Stimulated activated CD8-positive, alpha-beta memory T cell treated with anti-CD3 and anti-CD28 coated beads, Interleukin-7, amount 100 ng/mL, for 4 hours (primary cell): ENCODE measurements around the gene FGB.
"Not testable (repeated sequence)": the region's sequence is repeated elsewhere in the genome, so short reads cannot be mapped to it uniquely, and the experiment has no call there.

Source experiments
- DNase-seq, 2 donors: peaks; one replicate each; pipeline ENCODE4 v3.0.0-alpha.2; 2020; ENCODE audit warnings: low read depth in 2 of 2

The FGB gene

DNA sequence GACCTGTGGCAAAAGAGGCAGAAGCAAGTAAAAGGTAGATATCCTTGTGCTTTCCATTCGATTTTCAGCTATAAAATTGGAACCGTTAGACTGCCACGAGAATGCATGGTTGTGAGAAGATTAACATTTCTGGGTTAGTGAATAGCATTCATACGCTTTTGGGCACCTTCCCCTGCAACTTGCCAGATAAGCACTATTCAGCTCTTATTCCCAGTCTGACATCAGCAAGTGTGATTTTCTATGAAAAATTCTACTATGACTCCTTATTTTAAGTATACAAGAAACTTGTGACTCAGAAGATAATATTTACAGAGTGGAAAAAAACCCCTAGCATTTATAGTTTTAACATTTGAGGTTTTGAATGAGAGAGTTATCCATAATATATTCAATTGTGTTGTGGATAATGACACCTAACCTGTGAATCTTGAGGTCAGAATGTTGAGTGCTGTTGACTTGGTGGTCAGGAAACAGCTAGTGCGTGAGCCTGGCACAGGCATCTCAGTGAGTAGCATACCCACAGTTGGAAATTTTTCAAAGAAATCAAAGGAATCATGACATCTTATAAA lies 3.9 kb downstream of the FGB start:
- DNase-seq: no peak

DNA sequence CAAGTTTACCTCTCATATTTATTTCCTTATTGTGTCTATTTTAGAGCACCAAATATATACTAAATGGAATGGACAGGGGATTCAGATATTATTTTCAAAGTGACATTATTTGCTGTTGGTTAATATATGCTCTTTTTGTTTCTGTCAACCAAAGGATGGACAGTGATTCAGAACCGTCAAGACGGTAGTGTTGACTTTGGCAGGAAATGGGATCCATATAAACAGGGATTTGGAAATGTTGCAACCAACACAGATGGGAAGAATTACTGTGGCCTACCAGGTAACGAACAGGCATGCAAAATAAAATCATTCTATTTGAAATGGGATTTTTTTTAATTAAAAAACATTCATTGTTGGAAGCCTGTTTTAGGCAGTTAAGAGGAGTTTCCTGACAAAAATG lies 6.2 kb downstream of the FGB start:
- DNase-seq: no peak

DNA sequence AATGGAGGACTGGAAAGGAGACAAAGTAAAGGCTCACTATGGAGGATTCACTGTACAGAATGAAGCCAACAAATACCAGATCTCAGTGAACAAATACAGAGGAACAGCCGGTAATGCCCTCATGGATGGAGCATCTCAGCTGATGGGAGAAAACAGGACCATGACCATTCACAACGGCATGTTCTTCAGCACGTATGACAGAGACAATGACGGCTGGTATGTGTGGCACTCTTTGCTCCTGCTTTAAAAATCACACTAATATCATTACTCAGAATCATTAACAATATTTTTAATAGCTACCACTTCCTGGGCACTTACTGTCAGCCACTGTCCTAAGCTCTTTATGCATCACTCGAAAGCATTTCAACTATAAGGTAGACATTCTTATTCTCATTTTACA lies 6.8 kb downstream of the FGB start:
- no peak for DNase-seq

DNA sequence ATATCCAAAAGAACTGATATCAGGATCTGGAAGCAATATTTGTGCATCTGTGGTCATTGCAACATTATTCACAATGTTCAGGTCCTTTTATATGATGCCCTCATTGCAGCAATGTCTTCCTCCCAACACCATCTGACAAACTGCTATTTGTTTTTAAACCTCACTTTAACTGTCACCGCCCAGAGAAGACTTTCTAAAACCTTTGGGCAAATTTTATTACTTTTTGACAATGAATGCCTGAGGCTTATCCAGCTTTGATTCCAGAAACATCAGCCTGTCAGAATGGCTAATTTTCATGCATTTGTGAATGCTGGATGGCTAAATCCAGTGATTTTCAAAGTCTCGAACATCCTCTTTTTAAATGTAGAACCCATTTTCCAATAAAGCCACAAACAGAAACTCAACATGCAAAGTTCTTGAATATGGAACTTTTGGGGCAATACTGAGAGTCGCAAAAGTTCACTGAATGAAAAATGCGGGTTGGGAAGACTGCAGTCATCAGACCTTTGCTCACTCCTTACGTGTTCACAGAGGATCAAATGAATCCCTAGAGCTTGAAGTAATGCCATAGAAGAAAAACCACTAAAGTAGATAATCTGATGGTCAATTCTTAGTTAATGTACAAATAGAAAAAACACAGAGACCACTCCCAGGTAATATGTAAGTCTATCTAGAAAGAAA lies 10.5 kb downstream of the FGB start:
- no peak for DNase-seq

DNA sequence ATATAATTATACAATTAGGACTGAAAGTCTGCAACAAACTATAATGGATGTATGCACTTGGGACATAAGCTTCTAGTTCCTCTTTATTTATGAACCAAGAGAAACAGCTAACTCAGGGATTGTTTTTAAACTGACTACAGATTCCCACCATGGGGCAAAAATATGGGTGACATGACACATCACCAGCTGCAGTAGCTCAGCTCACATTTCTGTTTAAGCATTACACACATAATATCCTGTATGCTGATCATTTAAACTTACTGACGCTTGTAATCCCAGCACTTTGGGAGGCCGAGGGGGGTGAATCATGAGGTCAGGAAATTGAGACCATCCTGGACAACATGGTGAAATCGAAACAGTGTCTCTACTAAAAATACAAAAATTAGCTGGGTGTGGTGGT lies 11.5 kb downstream of the FGB start:
- no peak for DNase-seq

DNA sequence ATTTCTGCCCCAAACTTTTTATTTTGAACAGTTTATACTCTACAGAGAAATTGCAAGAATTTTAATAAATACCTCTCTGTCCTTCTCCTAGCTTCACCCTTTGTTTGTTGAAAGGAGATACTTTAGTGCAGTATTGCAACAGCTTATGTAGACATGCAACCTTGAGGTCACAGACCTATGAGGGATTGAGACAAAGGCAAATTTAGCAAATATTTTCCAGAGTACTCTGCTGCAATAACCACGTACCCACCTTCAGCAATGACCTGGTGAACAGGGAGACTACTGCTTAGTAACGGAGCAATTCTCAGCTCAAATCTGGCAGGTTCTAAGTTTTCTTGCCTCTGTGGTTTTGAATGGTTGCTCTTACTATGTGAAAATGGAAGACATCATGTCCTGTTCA lies 14.5 kb downstream of the FGB start:
- no peak for DNase-seq

DNA sequence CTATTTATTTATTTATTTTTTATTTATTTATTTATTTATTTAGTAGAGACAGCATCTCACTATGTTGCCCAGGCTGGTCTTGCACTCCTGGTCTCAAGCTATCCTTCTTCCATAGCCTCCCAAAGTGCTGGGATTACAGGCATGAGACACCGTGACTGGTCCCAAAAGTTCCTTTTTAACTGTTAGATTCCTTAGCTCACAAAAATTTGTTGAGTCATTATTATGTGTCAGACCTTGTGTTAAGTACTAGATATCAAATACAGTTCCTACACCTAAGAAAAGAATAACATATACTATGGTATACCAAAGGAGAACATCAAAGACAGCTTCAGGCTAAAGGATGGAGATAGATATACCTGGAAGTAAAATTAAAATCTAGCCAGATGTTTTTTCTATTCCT lies 16.1 kb downstream of the FGB start:
- no peak for DNase-seq

DNA sequence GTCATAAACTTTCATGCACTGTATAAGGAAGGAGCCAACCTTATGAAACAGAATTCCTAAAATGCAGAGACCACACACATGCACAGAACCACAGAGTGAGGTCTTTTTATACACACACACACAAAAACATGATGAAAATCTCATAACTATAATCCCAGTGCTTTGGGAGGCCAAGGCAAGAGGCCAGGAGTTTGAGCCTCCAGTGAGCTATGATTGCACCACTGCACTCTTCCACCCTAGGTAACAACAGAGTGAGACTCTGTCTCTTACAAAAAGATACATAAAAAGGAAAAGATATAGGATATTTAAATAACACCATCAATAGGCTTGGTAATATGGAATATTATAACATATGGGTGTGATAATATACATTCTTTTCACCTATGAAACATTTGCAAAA lies 17.1 kb downstream of the FGB start:
- no peak for DNase-seq

DNA sequence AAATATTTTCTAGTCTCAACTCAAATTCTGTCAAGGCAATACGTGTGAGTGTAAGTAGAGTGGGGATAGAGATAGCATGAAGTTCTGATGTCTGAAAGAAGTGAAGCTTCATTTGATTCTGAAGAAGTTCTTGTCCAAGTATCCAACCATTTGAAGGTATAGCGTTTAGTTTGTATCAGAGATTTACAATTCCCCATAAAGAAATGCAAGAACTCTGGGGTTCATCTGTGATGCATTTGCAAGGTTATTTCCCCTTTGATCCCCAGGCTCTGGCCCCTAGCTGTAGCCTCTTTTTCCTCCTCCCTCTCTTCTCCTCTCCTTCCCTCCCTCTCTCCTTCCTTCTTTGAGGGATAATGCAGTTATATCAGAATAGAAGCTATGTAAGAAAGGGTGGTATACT lies 19.9 kb downstream of the FGB start:
- no peak for DNase-seq

DNA sequence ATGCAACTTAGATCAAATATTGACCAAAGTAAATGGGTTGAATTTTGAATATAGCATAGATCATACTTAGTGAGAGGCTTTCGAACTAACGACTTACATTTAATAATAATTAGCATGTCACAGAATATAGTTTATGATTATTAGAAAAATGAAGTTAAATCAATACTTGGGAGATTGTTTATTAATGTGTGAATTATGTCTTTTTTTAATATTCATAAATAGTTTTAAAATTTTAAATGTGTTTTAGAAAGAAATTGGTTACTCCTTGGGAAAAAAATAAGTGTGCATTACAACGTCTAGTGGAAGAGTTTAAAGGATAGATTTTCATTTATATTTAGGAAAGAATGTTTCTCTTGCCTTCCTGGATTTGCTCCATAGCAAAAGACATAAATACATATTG lies 20.4 kb downstream of the FGB start:
- DNase-seq: no peak

DNA sequence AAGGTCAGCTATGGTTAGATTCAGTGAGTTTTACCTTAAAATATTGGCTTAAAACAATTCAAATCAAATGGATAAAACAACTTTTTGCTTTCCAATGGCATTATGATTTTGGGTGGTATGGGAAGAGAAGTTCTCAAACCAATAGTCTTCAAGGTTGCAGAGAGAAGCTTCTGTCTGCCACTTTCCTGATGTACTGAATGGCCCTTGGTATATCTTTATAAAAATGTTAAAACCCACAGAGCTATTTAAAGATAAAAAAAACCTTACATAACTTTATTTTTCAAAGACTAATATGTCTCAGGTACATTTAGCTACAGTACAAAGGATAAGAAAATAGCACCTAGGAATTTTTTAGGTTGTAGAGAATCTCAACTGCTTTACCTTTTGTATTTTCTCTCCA lies 20.9 kb downstream of the FGB start:
- DNase-seq: no peak

DNA sequence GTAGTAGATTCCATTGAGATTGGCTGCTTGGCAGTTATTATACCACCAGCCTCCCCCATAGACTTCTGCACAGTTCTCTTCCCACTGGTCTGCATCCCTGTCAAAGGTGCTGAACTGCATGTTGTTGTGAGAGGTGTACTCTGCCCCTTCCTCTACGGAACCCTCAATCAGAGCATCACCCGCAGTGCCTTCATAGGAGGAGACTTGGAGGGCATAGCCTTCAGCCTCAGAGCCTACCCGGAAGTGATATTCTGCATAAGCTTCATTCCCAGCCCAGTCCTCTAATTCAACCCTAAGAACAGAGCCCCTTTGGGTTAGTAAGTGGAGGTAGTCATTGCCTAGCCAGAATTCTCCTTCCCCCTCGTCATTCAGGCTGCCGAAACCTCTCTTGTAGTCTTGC lies 21.4 kb downstream of the FGB start:
- DNase-seq: no peak

DNA sequence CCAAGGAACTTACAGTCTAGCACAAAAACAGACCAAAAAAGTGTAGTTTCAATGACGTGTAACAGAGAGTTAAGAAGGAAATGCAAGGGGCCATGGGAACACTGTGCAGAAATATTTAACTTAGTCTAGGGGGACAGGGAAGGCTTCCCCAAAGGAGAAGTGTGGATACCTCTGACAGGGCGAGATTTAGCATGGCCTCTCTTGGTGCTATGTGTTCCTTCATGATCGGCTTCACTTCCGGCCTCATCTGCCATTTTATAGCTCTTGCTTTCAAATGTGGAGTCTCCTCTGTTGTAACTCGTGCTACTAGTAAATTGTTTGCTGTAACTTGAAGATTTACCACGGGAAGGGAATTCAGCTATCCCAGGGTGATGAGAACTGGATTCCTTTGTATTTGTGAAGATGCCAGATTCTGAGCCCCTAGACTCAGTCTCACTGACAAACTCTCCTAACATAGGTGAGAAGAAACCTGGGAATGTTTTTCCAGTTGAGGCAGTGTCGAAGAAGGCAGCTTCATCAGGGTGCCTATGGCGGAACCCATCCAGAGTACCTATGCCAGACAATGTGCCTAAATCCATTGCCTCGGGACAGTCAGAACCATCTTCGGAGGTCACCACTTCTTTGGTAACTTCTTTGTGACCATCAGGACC lies 22.7 kb downstream of the FGB start:
- no peak for DNase-seq

DNA sequence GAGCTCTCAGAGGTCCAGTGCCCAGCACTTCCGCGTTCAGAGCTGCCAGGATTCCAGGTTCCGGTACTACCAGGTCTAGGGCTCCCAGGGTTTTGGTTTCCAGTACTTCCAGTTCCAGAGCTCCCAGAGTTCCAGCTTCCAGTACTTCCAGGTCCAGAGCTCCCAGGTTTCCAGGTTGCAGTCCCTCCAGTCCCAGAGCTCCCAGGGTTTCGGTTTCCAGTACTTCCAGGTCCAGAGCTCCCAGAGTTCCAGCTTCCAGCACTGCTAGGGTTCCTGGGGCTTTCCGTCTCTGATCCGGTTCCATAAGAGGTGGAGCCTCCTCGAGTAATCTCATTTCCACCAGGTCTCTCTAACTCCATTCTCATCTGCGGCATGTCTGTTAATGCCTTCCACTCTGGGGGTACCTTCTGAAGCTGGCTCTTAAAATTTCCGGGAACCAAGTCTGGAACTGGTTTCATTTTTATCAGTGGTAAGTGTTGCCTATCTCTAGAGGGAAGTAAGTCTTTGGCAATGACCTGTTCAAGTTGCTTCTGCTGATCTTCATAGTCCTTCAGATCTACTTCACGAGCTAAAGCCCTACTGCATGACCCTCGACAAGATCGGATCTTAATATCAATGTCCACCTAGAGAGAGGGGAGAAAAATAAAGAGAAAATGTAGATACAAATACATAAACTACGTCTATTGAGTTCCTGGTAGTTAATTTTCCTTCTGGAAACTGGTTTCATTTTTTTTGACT lies 23.7 kb downstream of the FGB start:
- no peak for DNase-seq

DNA sequence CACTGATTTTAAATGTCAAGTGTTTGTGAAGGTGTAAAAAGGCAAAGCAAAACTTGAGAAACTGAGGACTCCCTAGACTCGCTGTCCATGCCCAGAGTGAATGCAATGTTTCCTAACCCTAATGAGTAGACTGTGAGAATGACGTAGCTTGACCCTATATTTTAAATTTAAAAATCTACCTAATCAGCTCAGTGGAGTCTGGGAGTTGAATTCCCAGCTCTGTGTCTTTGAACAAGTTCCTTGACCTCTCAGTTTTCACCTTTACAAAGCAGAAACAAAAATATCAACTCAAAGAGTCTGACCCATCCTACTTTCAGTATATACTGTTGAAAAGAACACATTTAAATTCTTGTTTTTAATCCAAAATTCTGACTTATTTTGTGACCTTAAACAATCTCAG lies 25.4 kb downstream of the FGB start:
- no peak for DNase-seq

DNA sequence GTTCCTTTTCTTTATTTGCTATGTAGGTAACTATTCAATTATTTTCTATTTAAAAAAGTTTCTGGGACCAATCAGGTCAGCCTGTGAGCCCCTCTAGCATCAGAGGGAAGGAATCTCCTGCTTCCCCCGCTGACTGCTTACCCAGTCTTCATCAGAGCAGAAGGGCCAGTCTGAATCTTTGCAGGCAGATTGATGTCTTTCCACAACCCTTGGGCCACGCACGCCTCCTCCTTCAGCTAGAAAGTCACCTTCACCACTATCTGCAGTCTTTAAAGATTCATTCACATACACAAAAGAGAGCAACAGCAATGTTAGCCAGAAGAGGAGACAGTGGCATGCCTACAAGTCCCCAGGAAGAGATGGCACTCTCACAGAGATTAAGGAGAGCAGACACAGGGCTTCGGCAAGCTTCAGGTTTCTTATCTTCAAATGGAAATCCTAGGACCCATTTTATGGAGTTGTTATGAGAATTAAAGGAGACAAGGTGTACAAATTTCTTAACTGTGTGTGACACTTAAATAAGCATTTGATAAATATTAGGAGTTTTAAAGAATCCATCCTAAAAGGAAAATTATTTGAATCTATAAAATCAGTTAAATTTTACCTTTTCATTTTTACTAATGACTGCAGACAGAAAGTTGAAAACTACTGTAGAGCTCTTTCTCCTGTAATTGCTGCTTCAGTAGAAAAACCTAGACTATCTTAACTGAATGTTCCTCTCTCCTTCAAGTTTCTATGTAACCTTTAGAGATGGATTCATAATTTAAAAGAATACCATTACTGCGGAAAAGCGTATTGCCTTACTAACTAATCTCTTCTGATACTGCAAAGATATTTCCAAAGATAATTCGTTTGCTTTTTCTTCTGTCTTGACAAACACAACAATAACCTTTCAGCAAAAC lies 26.7 kb downstream of the FGB start:
- no peak for DNase-seq

DNA sequence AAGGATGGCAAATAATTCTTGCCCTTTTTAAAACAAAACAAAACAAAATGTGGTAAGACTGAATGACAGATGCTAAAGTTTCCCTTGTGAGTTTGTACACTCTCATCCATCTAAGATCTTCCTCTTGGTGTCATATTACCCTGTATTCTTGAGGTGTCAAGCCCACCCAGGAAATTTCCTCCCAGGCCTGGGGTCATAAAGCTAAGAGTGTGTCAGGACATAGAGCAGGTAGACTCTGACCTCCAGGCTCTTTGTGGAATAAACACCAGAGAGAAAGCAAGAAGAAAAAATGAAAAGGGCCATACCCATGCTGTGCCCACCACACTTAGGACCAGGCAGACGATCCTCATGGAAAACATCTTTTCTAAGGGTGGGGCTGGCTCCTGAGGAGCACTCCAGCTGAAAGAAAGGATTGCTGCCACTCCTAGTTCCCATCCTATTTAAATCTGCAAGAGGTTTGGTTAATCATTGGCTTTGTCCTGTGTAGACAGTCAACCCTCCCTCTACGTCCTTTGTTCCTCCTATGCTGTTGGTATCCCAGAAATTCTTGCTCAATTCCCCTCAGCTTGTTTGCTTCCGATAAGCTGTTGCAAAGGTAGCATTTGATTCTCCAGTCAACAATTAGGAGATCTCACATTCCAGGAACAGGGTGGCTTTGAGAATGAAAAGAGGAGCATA lies 27.7 kb downstream of the FGB start, which contains the start of gene FGA:
TSS of gene FGA (minus strand) at position 414 of the 678 bp plus-strand sequence. CDS start at position 359, 55 bp downstream.
- no peak for DNase-seq

DNA sequence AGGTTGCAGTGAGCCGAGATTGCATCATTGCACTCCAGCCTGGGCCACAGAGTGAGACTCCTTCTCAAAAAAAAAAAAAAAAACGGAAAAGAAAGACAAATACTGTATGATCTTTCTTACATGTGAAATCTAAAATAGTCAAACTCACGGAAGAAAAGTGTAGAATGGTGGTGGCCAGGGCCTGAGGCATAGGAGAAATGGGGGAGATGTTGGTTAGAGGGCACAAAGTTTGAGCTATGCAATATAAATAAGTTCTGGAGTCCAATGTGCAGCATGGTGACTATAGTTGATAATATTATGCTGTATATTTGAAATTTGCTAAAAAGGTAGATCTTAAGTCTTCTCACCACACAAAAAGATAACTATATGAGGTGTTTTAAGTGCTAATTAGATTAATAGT lies 29.1 kb downstream of the FGB start:
- no peak for DNase-seq

DNA sequence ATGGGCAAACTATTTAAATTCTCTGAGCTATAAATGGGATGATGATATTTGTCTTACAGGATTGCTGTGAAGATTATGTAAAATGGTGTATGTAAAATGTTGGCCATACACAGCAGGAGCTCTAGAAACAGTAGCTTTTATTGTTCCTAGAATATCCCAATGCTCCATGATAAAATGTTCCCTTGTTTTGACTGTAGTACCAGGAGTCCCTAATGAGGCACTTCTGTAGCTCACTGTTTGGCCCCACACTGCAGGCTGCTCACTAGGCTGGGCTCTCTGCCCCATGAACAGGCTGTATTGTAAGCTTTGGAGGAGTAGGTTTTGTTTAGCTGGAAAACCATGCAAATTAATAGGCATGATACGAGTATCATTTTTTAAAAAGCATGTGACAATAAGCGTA lies 31.1 kb downstream of the FGB start:
- DNase-seq: no peak

DNA sequence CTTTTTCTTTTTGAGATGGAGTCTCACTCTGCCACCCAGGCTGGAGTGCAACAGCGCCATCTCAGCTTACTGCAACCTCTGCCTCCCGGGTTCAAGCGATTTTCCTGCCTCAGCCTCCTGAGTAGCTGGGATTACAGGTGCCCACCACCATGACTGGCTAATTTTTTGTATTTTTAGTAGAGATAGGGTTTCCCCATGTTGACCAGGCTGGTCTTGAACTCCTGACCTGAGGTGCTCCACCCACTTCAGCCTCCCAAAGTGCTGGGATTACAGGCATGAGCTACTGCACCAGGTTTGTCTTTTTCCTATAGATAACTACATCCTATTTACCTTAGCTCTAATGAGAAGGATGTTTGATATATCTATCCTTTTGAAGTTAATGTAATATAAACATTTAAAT lies 31.5 kb downstream of the FGB start:
- DNase-seq: not testable (repeated sequence)

DNA sequence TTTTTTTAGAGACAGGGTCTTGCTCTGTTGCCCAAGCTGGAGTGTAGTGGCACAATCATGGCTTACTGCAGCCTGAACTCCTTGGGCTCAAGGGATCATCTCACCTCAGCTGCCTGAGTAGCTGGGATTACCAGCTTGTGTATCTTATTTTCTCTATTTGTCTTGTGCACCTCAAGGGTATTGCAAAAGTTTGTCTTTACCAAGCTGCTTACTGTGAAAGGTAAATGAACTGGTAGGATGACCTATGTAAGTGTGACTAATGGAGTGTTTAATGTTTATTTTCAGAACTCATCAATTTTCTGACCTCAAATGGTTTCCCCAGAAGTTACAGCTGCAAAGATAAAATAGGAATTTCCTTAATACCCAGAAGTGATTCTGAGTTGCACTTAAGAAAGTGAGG lies 33.0 kb downstream of the FGB start:
- DNase-seq: no peak
